SK-N-SH treated with all-trans-retinoic acid at 6 μM for 48 hours (cell line): ENCODE results near the gene SYNPO2.

Source experiments
- ARNTL ChIP-seq: fragments of 450-650 bp; formaldehyde crosslinking; IDR thresholded peaks from 2 replicates; pipeline ENCODE4 v1.5.0; 2020; ENCODE audit warnings: low read depth, mild to moderate bottlenecking, moderate library complexity, borderline replicate concordance
- ISL1 ChIP-seq: fragments of 250-450 bp; sonication (Bioruptor Pico); IDR thresholded peaks from 2 replicates; pipeline ENCODE4 v2.1.2; 2022; ENCODE audit warnings: mild to moderate bottlenecking, moderate library complexity
- PATZ1 ChIP-seq: fragments of 250-450 bp; sonication (Bioruptor Pico); IDR thresholded peaks from 2 replicates; pipeline ENCODE4 v1.8.0; 2020; ENCODE audit warnings: mild to moderate bottlenecking, moderate library complexity, borderline replicate concordance
- TCF4 ChIP-seq: fragments of 250-450 bp; sonication (Bioruptor Pico); IDR thresholded peaks from 2 replicates; pipeline ENCODE4 v1.8.0; 2021; ENCODE audit warnings: mild to moderate bottlenecking, moderate library complexity, borderline replicate concordance
- ZFP3 ChIP-seq: fragments of 250-450 bp; sonication (Bioruptor Pico); IDR thresholded peaks from 2 replicates; pipeline ENCODE4 v1.5.0; 2020; ENCODE audit warnings: mild to moderate bottlenecking, moderate library complexity
- ZNF8 ChIP-seq: fragments of 450-650 bp; formaldehyde crosslinking; IDR thresholded peaks from 2 replicates; pipeline ENCODE4 v1.5.0; 2020; ENCODE audit warnings: mild to moderate bottlenecking, moderate library complexity

DNA sequence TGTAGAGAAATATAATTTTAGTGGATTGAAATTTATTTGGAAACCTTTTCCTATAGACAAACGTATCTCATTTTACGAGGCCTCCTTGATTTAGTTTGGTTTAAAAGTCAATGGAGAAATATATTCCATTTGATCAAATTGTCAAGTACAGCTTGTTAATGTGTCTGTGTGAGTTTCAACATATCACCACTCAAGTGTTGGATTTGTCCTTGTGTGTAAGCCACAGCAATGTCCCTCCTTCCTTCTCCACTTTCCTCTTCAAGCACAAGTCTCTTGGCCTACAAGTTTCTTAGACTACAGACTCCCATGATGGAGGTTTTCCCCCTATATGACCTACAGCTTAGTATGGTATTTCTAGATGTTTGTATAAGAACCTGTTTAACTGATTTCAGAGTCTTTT, 104.7 kb downstream of the SYNPO2 start:
- TF ChIP-seq TCF4 (CRISPR knock-in tag), result no peak
- no peak for TF ChIP-seq PATZ1
- TF ChIP-seq ZNF8, result no peak
- no peak for TF ChIP-seq ARNTL
- TF ChIP-seq ZFP3 (CRISPR knock-in tag), result no peak
- TF ChIP-seq ISL1 (CRISPR knock-in tag), result no peak
